Neural progenitor cell (in vitro differentiated cells): Measurements from ENCODE around the gene NINJ2. TPM values are rescaled to one million over a fixed set of nuclear protein-coding genes. Genes with fewer than 3 reads are reported as not detected.

Experiments used
- DNase-seq: peaks from one replicate; pipeline ENCODE4 v3.0.0-alpha.2; 2016; ENCODE audit warnings: low spot score
- H2AFZ ChIP-seq: fragments of 200-600 bp; sonication (generic); replicated peaks from 2 replicates; pipeline ENCODE4 v1.6.1; 2016; ENCODE audit warnings: antibody characterized with exemption
- H3F3A ChIP-seq: fragments of 200-600 bp; sonication (generic); 2 replicates; pipeline ENCODE4 v1.6.1; 2016; ENCODE audit warnings: antibody characterized with exemption, low read depth
- H3K27ac ChIP-seq: fragments of 200-600 bp; sonication (generic); 2 replicates; pipeline ENCODE4 v1.5.1; 2016; ENCODE audit warnings: mild to moderate bottlenecking
- H3K27me3 ChIP-seq: fragments of 200-600 bp; sonication (generic); 2 replicates; pipeline ENCODE4 v1.6.1; 2016; ENCODE audit warnings: mild to moderate bottlenecking, moderate library complexity
- H3K36me3 ChIP-seq: fragments of 200-600 bp; sonication (generic); 2 replicates; pipeline ENCODE4 v1.5.1; 2016
- H3K4me1 ChIP-seq: fragments of 200-600 bp; sonication (generic); 2 replicates; pipeline ENCODE4 v1.6.1; 2016; ENCODE audit warnings: mixed run types
- H3K4me2 ChIP-seq: fragments of 200-600 bp; sonication (generic); 2 replicates; pipeline ENCODE4 v1.6.1; 2016
- H3K4me3 ChIP-seq: fragments of 200-600 bp; sonication (generic); 2 replicates; pipeline ENCODE4 v1.5.1; 2016
- H3K79me2 ChIP-seq: fragments of 200-600 bp; sonication (generic); 2 replicates; pipeline ENCODE4 v1.6.1; 2016; ENCODE audit warnings: low read depth
- H3K9ac ChIP-seq: fragments of 200-600 bp; sonication (generic); 2 replicates; pipeline ENCODE4 v1.6.1; 2016
- H3K9me3 ChIP-seq: fragments of 200-600 bp; sonication (generic); 2 replicates; pipeline ENCODE4 v1.5.1; 2016; ENCODE audit warnings: low read depth
- H4K20me1 ChIP-seq: fragments of 200-600 bp; sonication (generic); 2 replicates; pipeline ENCODE4 v1.6.1; 2016; ENCODE audit warnings: low read depth
- H3K27ac Mint-ChIP-seq: 3 replicates; pipeline ENCODE4 v1.8.0; 2021; ENCODE audit warnings: mixed read lengths
- H3K27me3 Mint-ChIP-seq: 2 replicates; pipeline ENCODE4 v1.8.0; 2022; ENCODE audit warnings: low read depth, mild to moderate bottlenecking, inconsistent platforms, moderate library complexity, mixed read lengths; ENCODE audit not compliant: insufficient read depth
- H3K36me3 Mint-ChIP-seq: 3 replicates; pipeline ENCODE4 v1.8.0; 2021; ENCODE audit warnings: mixed read lengths
- H3K4me1 Mint-ChIP-seq: 3 replicates; pipeline ENCODE4 v1.8.0; 2021; ENCODE audit warnings: mixed read lengths
- H3K4me3 Mint-ChIP-seq: 3 replicates; pipeline ENCODE4 v1.8.0; 2021; ENCODE audit warnings: mild to moderate bottlenecking, moderate library complexity, mixed read lengths
- H3K9me3 Mint-ChIP-seq: 3 replicates; pipeline ENCODE4 v1.8.0; 2020; ENCODE audit warnings: mixed read lengths
- CTCF ChIP-seq: fragments of 200-600 bp; sonication (generic); IDR thresholded peaks from 2 replicates; pipeline ENCODE4 v1.5.1; 2017; ENCODE audit warnings: antibody characterized with exemption, mild to moderate bottlenecking
- EZH2 ChIP-seq: fragments of 200-600 bp; sonication (generic); IDR thresholded peaks from 2 replicates; pipeline ENCODE4 v1.6.1; 2017; ENCODE audit warnings: antibody characterized with exemption, mild to moderate bottlenecking, moderate library complexity
- EZH2phosphoT487 ChIP-seq: fragments of 200-600 bp; sonication (generic); IDR thresholded peaks from 2 replicates; pipeline ENCODE4 v1.6.1; 2017; ENCODE audit warnings: antibody characterized with exemption
- total RNA-seq: library from RNA; depleted of rRNA; stranded (reverse); fragments of >200 nt; gene quantifications from 2 replicates; pipeline ENCODE4 v1.2.3, GENCODE V29; 2015; ENCODE audit warnings: low replicate concordance

Gene NINJ2
- total RNA-seq, 1 donor from 2014 or later = not detected

DNA sequence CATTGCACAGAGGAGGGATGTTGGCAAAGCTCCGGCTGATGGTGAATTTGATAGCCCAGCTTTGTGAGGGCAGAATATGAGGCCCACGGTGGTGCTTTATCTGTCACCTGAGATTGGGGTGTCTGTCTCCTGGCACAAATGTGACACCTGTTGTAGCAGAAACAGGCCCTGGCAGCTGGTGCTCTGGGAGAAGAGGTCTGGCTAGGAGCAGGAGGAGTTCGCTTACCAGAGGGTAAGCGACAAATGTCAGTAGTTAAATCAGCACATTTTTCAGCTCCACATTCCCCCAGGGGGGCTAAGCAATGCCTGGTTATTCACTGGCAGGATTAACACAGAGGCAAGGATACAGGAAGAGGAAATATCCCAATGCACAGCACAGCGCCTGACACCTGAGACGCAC, 132.4 kb downstream of the NINJ2 start:
- H3F3A ChIP-seq = no peaks in the 10 kb centered on the region
- H3K4me3 Mint-ChIP-seq = no peak overlapping the region
- H3K4me2 ChIP-seq = no peak overlapping the region
- H3K27ac Mint-ChIP-seq = no peak overlapping the region
- peaks cover 7% of the 10 kb centered on the region for H3K27me3 Mint-ChIP-seq
- no peaks in the 10 kb centered on the region for H3K4me1 Mint-ChIP-seq
- DNase-seq = no peak
- H3K36me3 Mint-ChIP-seq = no peaks in the 10 kb centered on the region
- H3K9me3 Mint-ChIP-seq = peaks cover 18% of the 10 kb centered on the region
- no peaks in the 10 kb centered on the region for H4K20me1 ChIP-seq
- H3K9ac ChIP-seq = no peak overlapping the region
- no peaks in the 10 kb centered on the region for H3K36me3 ChIP-seq
- H3K4me3 ChIP-seq = no peak overlapping the region
- H3K9me3 ChIP-seq = no peaks in the 10 kb centered on the region
- no peak overlapping the region for H2AFZ ChIP-seq
- no peak overlapping the region for H3K27ac ChIP-seq
- no peaks in the 10 kb centered on the region for H3K79me2 ChIP-seq
- no peaks in the 10 kb centered on the region for H3K4me1 ChIP-seq
- no peak for TF ChIP-seq CTCF
- no peak for TF ChIP-seq EZH2phosphoT487
- no peak for TF ChIP-seq EZH2
- H3K27me3 ChIP-seq = no peaks in the 10 kb centered on the region

- Mint-ChIP-seq H3K4me3 (no peak overlapping the region), H3K4me1 (no peaks in the 10 kb centered on the region), H3K9me3 (peaks cover 18% of the 10 kb centered on the region), H3K36me3 (no peaks in the 10 kb centered on the region), H3K27me3 (peaks cover 7% of the 10 kb centered on the region), H3K27ac (no peak overlapping the region)
- Histone ChIP-seq H3K9me3 (no peaks in the 10 kb centered on the region), H4K20me1 (no peaks in the 10 kb centered on the region), H3K4me1 (no peaks in the 10 kb centered on the region), H3K27ac (no peak overlapping the region), H3F3A (no peaks in the 10 kb centered on the region), H3K9ac (no peak overlapping the region), H3K4me2 (no peak overlapping the region), H3K79me2 (no peaks in the 10 kb centered on the region), H3K27me3 (no peaks in the 10 kb centered on the region), H3K36me3 (no peaks in the 10 kb centered on the region), H2AFZ (no peak overlapping the region), H3K4me3 (no peak overlapping the region)
- no peak for TF ChIP-seq EZH2
- TF ChIP-seq EZH2phosphoT487 = no peak
- no peak for TF ChIP-seq CTCF
- no peak for DNase-seq
Observed at GRCh38 chr12:530308-530707, 132.9 kb downstream of the NINJ2 start.

DNA sequence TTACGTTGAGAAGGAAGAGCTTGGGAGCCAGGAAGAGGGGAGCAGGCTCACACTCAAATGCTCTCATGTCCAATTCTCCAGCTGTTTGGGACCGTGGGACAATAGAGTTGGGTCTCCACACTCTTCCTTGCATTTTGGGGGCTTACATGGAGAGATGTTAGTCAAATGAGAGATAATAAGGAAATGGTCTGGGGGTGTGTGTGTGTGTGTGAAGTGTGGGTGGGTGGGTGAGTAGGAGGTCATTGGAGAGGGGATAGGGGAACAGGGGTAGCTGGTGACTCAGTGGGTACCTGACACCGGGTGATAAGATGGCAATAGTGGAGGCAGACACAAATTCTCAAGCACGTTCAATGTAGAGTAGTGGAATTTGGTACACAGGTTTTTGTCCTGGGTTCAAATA, 135.5 kb downstream of the NINJ2 start:
- H3K9me3 Mint-ChIP-seq = peaks cover 17% of the 10 kb centered on the region
- Histone ChIP-seq H3K4me2 (no peak overlapping the region), H3K36me3 (no peaks in the 10 kb centered on the region), H2AFZ (no peak overlapping the region), H3K27me3 (no peaks in the 10 kb centered on the region), H3K79me2 (no peaks in the 10 kb centered on the region), H3F3A (no peaks in the 10 kb centered on the region), H3K4me3 (no peak overlapping the region), H3K4me1 (peaks cover 3% of the 10 kb centered on the region), H4K20me1 (no peaks in the 10 kb centered on the region), H3K9me3 (no peaks in the 10 kb centered on the region), H3K9ac (no peak overlapping the region), H3K27ac (no peak overlapping the region)
- TF ChIP-seq CTCF (no peak), EZH2phosphoT487 (no peak), EZH2 (no peak)
- H3K27me3 Mint-ChIP-seq = peaks cover 4% of the 10 kb centered on the region
- H3K4me3 Mint-ChIP-seq = no peak overlapping the region
- no peak for DNase-seq
- H3K36me3 Mint-ChIP-seq = no peaks in the 10 kb centered on the region
- H3K4me1 Mint-ChIP-seq = peaks cover 6% of the 10 kb centered on the region
- no peak overlapping the region for H3K27ac Mint-ChIP-seq
